ENCODE measurements around the gene KCNS3. TPM values are rescaled to one million over a fixed set of nuclear protein-coding genes. Genes with fewer than 3 reads are reported as not detected.

Gene KCNS3
- total and polyA plus RNA-seq, 2 of the 4 experiments (the other 2 are of a cell fraction): 2.9 to 4.3 TPM

GRCh38 chr2:17918789-17919188 is 40.3 kb downstream of the KCNS3 start:
- no peaks in the 10 kb centered on the region; a peak in 1 of 4 replicates for H3K79me1 ChIP-seq (ENCODE audit: low read depth in 1 of 2, low read length in 2 of 2)
- no peak overlapping the region for H3K27ac ChIP-seq (ENCODE audit: insufficient read depth, low read length)
- no peak for TF ChIP-seq USF2 (IDR thresholded peaks at IDR 0.05; ENCODE audit: low read depth, low read length)
- no peak for TF ChIP-seq RFX5 (IDR thresholded peaks at IDR 0.05; ENCODE audit: low read depth, low read length)
- 0 out of 2 replicates have a peak, but pooled peaks have one; percentile 15 for TF ChIP-seq RAD21 (IDR thresholded peaks at IDR 0.05; ENCODE audit: low read length)
- TF ChIP-seq CTCF (conservative IDR thresholded peaks at IDR 0.05; ENCODE audit: low read depth, low read length): 0 out of 2 replicates have a peak, but pooled peaks have one; percentile 16
- no peak overlapping the region for H3K18ac ChIP-seq (ENCODE audit: low read depth, low read length)
- WGBS, 2 experiments (ENCODE audit: extremely low coverage in 2 of 2, insufficient read length in 1 of 2): no CpG with 5 or more reads among the region's 1 CpG
- H2AK5ac ChIP-seq (ENCODE audit: low read depth, low read length): no peak overlapping the region
- H3K4me1 ChIP-seq (ENCODE audit: control insufficient read depth, insufficient read depth, low read length): no peaks in the 10 kb centered on the region
- H3K27me3 ChIP-seq (ENCODE audit: control insufficient read depth, insufficient read depth, low read length): no peaks in the 10 kb centered on the region; the same call in 1 of the 2 replicates
- ATAC-seq (ENCODE audit: low read depth): no peak
- in situ Hi-C loops (cut with MboI; ENCODE audit: low sequenced_read_pairs) (no loop called here), dilution Hi-C loops (cut with HindIII; ENCODE audit: low sequenced_read_pairs, unreplicated experiment) (no loop called here), intact Hi-C loops (cut with micrococcal nuclease) (no loop called here)
- no TSS peak for BruUV-seq (replicated peaks)
- ChIA-PET POLR2A (ENCODE audit: unreplicated experiment) (no interaction called here), CTCF (no interaction called here)
- no peak overlapping the region for H4K91ac ChIP-seq (ENCODE audit: insufficient read depth, low read depth, low read length)
- no peaks in the 10 kb centered on the region for H3K9me3 ChIP-seq (ENCODE audit: control insufficient read depth, insufficient read depth, low read length)
- no peak overlapping the region for H4K5ac ChIP-seq (ENCODE audit: low read depth, low read length)
- H3K36me3 ChIP-seq (ENCODE audit: control insufficient read depth, insufficient read depth, low read length): no peaks in the 10 kb centered on the region
- peak; percentile 13 for DNase-seq
- H2AFZ ChIP-seq (replicated peaks; ENCODE audit: low read length, poor library complexity): no peak overlapping the region
- no peak overlapping the region for H2AK9ac ChIP-seq (replicated peaks; ENCODE audit: low read depth, low read length, poor library complexity)
- H3K14ac ChIP-seq (replicated peaks; ENCODE audit: low read depth, low read length): no peak overlapping the region
- no peaks in the 10 kb centered on the region for H3K9me1 ChIP-seq (ENCODE audit: insufficient read depth, low read length)
- no peak overlapping the region for H2BK5ac ChIP-seq (ENCODE audit: low read depth, low read length, poor library complexity, severe bottlenecking)
- no peak overlapping the region for H3K4me2 ChIP-seq (ENCODE audit: low read depth, low read length)
- H3K9ac ChIP-seq (ENCODE audit: low read depth, low read length): no peak overlapping the region
- H2BK120ac ChIP-seq (ENCODE audit: low read depth, low read length): no peak overlapping the region
- no peaks in the 10 kb centered on the region for H4K20me1 ChIP-seq (ENCODE audit: insufficient read depth, low read length)
- H3K4ac ChIP-seq (ENCODE audit: low read depth, low read length): no peak overlapping the region
- H4K8ac ChIP-seq (ENCODE audit: low read depth in 2 of 2, low read length in 2 of 2): no peak overlapping the region
- H3K56ac ChIP-seq (ENCODE audit: extremely low read depth, insufficient read depth, low read length): no peak overlapping the region
- no peak overlapping the region for H3K23ac ChIP-seq (ENCODE audit: low read depth, low read length)
- no peak overlapping the region for H2BK20ac ChIP-seq (ENCODE audit: low read depth, low read length)
- no peak overlapping the region for H3K4me3 ChIP-seq (ENCODE audit: insufficient read depth, low read depth, low read length)
- H2BK15ac ChIP-seq (ENCODE audit: low read depth, low read length): no peak overlapping the region

Measured in IMR-90 (cell line).